EL (cell line): Measurements from ENCODE around the gene ERGIC1.

Source experiments
- DNase-seq: peaks from one replicate; pipeline ENCODE4 v3.0.0-alpha.2; 2016

ERGIC1 gene

GRCh38 chr5:172953776-172954675 lies 120.0 kb downstream of the ERGIC1 start:
- DNase-seq = peak; percentile 84

- DNase-seq = no peak
Measured at GRCh38 chr5:172954751-172955159, 120.7 kb downstream of the ERGIC1 start.

GRCh38 chr5:172956228-172956627 lies 122.2 kb downstream of the ERGIC1 start:
- DNase-seq = no peak

- peak; percentile 40 for DNase-seq
Measured at GRCh38 chr5:172956936-172957335, 122.9 kb downstream of the ERGIC1 start.

GRCh38 chr5:172957458-172957857 lies 123.4 kb downstream of the ERGIC1 start:
- no peak for DNase-seq

- DNase-seq = peak; percentile 74
Measured at GRCh38 chr5:172958331-172959046, 124.4 kb downstream of the ERGIC1 start.

- peak; percentile 28 for DNase-seq
Measured at GRCh38 chr5:172959824-172960799, 126.1 kb downstream of the ERGIC1 start.

GRCh38 chr5:172969921-172970320 lies 135.9 kb downstream of the ERGIC1 start:
- no peak for DNase-seq

GRCh38 chr5:172971482-172971881 lies 137.4 kb downstream of the ERGIC1 start:
- no peak for DNase-seq

GRCh38 chr5:172972552-172972951 lies 138.5 kb downstream of the ERGIC1 start:
- DNase-seq = no peak

- no peak for DNase-seq
Measured at GRCh38 chr5:172973127-172973916, 139.3 kb downstream of the ERGIC1 start.

GRCh38 chr5:172973931-172974330 lies 139.9 kb downstream of the ERGIC1 start:
- no peak for DNase-seq

- DNase-seq = no peak
Measured at GRCh38 chr5:172975289-172975688, 141.2 kb downstream of the ERGIC1 start.

- DNase-seq = peak; percentile 61
Measured at GRCh38 chr5:172979778-172980177, 145.7 kb downstream of the ERGIC1 start.

- no peak for DNase-seq
Measured at GRCh38 chr5:172981931-172982330, 147.9 kb downstream of the ERGIC1 start.

- DNase-seq = peak; percentile 94
Measured at GRCh38 chr5:172983542-172984243, 149.6 kb downstream of the ERGIC1 start, which contains the start of gene ATP6V0E1. TSS of gene ATP6V0E1 (plus strand) at chr5:172983771. CDS start at chr5:172983861, 90 bp downstream.

GRCh38 chr5:172984244-172984953 lies 150.3 kb downstream of the ERGIC1 start:
- peak; percentile 88 for DNase-seq

- DNase-seq = no peak
Measured at GRCh38 chr5:172985596-172985995, 151.5 kb downstream of the ERGIC1 start.

GRCh38 chr5:172988276-172988675 lies 154.2 kb downstream of the ERGIC1 start:
- DNase-seq = no peak

GRCh38 chr5:172990776-172991175 lies 156.7 kb downstream of the ERGIC1 start:
- no peak for DNase-seq
